DND-41 (cell line): ENCODE data around the gene ITGAX.

Experiments
- ATAC-seq: fragments of 200-7000 bp; cut with Tn5 transposase; 3 replicates; pipeline ENCODE4 v1.9.1; 2021; ENCODE audit warnings: low read depth; ENCODE audit not compliant: insufficient read depth
- DNase-seq: peaks from one replicate; pipeline ENCODE4 v3.0.0-alpha.2; 2020
- H2AFZ ChIP-seq: 2 replicates; pipeline ENCODE4 v1.6.0; 2012; ENCODE audit warnings: low read depth, low read length
- H3K27ac ChIP-seq: 2 replicates; pipeline ENCODE4 v1.5.1; 2012; ENCODE audit warnings: low read length, inconsistent platforms
- H3K27me3 ChIP-seq: fragments of 200-600 bp; sonication (generic); 2 replicates; pipeline ENCODE4 v1.6.0; 2012; ENCODE audit warnings: low read length, mild to moderate bottlenecking, inconsistent platforms; ENCODE audit not compliant: insufficient read depth, poor library complexity
- H3K36me3 ChIP-seq: 2 replicates; pipeline ENCODE4 v1.5.1; 2012; ENCODE audit warnings: low read length, inconsistent platforms; ENCODE audit not compliant: insufficient read depth
- H3K4me1 ChIP-seq: 2 replicates; pipeline ENCODE4 v1.5.1; 2012; ENCODE audit warnings: mild to moderate bottlenecking, low read length; ENCODE audit not compliant: insufficient read depth
- H3K4me2 ChIP-seq: 2 replicates; pipeline ENCODE4 v1.6.0; 2012; ENCODE audit warnings: mild to moderate bottlenecking, moderate library complexity, low read length, inconsistent platforms; ENCODE audit not compliant: insufficient read depth
- H3K4me3 ChIP-seq, 2 experiments: fragments of 200-600 bp in 1 of 2; shearing (Covaris generic) in 1 of 2; 2 replicates each; pipeline ENCODE4 v1.5.1; 2012 to 2016; ENCODE audit warnings: inconsistent platforms in 2 of 2, low read length in 2 of 2, mild to moderate bottlenecking in 2 of 2, low read depth in 1 of 2, moderate library complexity in 1 of 2
- H3K79me2 ChIP-seq: 2 replicates; pipeline ENCODE4 v1.6.0; 2012; ENCODE audit warnings: low read length, inconsistent platforms; ENCODE audit not compliant: insufficient read depth
- H3K9ac ChIP-seq: 2 replicates; pipeline ENCODE4 v1.6.0; 2012; ENCODE audit warnings: low read depth, mild to moderate bottlenecking, inconsistent platforms, low read length, moderate library complexity
- H3K9me3 ChIP-seq: 2 replicates; pipeline ENCODE4 v1.5.1; 2012; ENCODE audit warnings: low read length, moderate library complexity, mild to moderate bottlenecking, inconsistent platforms; ENCODE audit not compliant: insufficient read depth, severe bottlenecking
- H4K20me1 ChIP-seq: 2 replicates; pipeline ENCODE4 v1.6.0; 2012; ENCODE audit warnings: low read length; ENCODE audit not compliant: insufficient read depth
- EZH2 ChIP-seq: IDR thresholded peaks from 3 replicates; pipeline ENCODE4 v1.6.1; 2012; ENCODE audit warnings: borderline replicate concordance, low read depth, mild to moderate bottlenecking, moderate library complexity, low read length, inconsistent platforms; ENCODE audit not compliant: severe bottlenecking
- TF ChIP-seq, protein P1 (sequence below): IDR thresholded peaks from 2 replicates; pipeline ENCODE4 v1.5.1; 2012; ENCODE audit warnings: borderline replicate concordance, low read length, moderate library complexity, mild to moderate bottlenecking; ENCODE audit not compliant: poor library complexity, severe bottlenecking; ENCODE audit errors: extremely low read depth

ITGAX gene

DNA sequence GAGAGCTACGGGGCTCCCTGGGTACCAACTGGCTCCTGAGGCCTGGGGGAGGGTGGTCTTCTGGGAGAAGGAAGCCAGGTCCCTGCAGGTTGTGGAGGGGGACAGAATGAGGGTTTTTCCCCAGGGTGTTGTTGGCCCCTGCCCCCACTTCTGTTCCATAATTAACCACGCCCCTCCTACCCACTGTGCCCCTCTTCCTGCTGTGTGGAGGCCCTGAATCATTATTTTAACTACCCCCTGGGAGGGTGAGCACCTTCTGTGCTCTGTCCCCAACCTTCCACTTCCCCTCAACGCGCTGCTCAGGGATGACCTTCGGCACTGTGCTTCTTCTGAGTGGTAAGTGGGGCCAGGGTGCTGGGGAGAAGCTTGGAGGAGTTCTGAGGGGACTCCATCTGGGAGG is 38.1 kb downstream of the ITGAX start, which contains the start of gene ITGAD:
ITGAD (plus strand) TSS at position 280 of the 400 bp plus-strand sequence; CDS start at position 306, 26 bp downstream.
- Histone ChIP-seq H3K4me2 (no peak within 1 kb of the TSS), H3K4me1 (no peaks in the 10 kb centered on the region), H2AFZ (no peak within 1 kb of the TSS), H3K9me3 (no peaks in the 10 kb centered on the region), H4K20me1 (no peaks in the 10 kb centered on the region), H3K36me3 (no peaks in the 10 kb centered on the region), H3K4me3 (no peak within 1 kb of the TSS), H3K79me2 (no peaks in the 10 kb centered on the region), H3K27me3 (no peaks in the 10 kb centered on the region), H3K9ac (no peak within 1 kb of the TSS), H3K27ac (no peak within 1 kb of the TSS)
- TF ChIP-seq EZH2, result no peak
- DNase-seq (no peak), ATAC-seq (no peak)

DNA sequence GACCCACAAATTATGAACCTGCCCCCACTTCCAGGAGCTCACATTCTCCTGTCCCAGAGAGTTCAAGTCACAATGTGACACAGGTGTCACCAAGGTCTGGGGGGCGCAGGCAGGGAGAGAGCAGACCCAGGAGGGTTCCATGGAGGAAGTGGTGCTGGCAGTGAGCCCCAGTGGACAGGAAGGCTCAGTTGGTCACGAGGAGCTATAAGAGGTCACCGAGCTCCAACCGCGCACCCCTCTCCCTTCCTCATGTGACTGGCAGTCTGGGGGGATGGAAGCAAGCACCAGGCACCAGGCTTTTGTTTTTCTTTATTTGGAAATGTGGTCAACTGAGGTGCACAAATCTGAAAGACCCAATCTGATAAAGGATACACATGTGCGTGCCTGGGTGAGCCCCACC is 40.7 kb downstream of the ITGAX start:
- H3K9me3 ChIP-seq, result no peaks in the 10 kb centered on the region
- no peaks in the 10 kb centered on the region for H3K4me1 ChIP-seq
- no peak overlapping the region for H3K9ac ChIP-seq

DNA sequence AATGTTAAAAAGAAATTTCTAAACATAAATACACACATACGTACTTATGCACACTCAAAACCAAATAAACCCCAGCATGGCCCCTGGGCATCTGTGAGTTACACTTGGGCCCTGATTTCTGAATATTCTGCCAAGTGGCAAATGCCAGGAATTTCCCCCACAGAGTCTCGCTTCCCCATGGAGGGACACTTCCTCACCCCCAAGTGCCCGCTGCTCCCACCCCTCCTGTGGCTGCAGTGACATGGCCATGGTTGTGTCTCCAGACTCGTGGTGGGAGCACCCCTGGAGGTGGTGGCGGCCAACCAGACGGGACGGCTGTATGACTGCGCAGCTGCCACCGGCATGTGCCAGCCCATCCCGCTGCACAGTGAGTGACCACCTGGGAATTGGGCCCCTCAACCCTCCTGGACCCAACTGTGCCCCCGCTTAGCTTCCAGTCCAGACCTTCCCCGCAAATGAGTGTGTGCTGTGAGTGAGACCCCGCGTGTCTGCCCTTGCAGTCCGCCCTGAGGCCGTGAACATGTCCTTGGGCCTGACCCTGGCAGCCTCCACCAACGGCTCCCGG is 42.2 kb downstream of the ITGAX start:
- H3K79me2 ChIP-seq, result no peaks in the 10 kb centered on the region
- no peak overlapping the region for H3K9ac ChIP-seq
- DNase-seq (no peak), ATAC-seq (no peak)
- no peak for TF ChIP-seq EZH2
- TF ChIP-seq, protein P1, sequence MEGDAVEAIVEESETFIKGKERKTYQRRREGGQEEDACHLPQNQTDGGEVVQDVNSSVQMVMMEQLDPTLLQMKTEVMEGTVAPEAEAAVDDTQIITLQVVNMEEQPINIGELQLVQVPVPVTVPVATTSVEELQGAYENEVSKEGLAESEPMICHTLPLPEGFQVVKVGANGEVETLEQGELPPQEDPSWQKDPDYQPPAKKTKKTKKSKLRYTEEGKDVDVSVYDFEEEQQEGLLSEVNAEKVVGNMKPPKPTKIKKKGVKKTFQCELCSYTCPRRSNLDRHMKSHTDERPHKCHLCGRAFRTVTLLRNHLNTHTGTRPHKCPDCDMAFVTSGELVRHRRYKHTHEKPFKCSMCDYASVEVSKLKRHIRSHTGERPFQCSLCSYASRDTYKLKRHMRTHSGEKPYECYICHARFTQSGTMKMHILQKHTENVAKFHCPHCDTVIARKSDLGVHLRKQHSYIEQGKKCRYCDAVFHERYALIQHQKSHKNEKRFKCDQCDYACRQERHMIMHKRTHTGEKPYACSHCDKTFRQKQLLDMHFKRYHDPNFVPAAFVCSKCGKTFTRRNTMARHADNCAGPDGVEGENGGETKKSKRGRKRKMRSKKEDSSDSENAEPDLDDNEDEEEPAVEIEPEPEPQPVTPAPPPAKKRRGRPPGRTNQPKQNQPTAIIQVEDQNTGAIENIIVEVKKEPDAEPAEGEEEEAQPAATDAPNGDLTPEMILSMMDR, result no peak
- no peaks in the 10 kb centered on the region for H4K20me1 ChIP-seq
- H3K27ac ChIP-seq, result no peak overlapping the region
- no peak overlapping the region for H2AFZ ChIP-seq
- no peaks in the 10 kb centered on the region for H3K9me3 ChIP-seq
- no peaks in the 10 kb centered on the region for H3K4me1 ChIP-seq
- H3K4me2 ChIP-seq, result no peak overlapping the region
- H3K27me3 ChIP-seq, result no peaks in the 10 kb centered on the region
- no peaks in the 10 kb centered on the region for H3K36me3 ChIP-seq
- H3K4me3 ChIP-seq, result no peak overlapping the region

More for the DNA sequence above, 40.7 kb downstream of the ITGAX start:
- TF ChIP-seq EZH2, result no peak
- TF ChIP-seq, protein P1, result no peak
- ATAC-seq (no peak), DNase-seq (no peak)
- Histone ChIP-seq H3K27ac (no peak overlapping the region), H2AFZ (no peak overlapping the region), H3K79me2 (no peaks in the 10 kb centered on the region), H4K20me1 (no peaks in the 10 kb centered on the region), H3K27me3 (no peaks in the 10 kb centered on the region), H3K36me3 (no peaks in the 10 kb centered on the region), H3K4me2 (no peak overlapping the region), H3K4me3 (no peak overlapping the region)

DNA sequence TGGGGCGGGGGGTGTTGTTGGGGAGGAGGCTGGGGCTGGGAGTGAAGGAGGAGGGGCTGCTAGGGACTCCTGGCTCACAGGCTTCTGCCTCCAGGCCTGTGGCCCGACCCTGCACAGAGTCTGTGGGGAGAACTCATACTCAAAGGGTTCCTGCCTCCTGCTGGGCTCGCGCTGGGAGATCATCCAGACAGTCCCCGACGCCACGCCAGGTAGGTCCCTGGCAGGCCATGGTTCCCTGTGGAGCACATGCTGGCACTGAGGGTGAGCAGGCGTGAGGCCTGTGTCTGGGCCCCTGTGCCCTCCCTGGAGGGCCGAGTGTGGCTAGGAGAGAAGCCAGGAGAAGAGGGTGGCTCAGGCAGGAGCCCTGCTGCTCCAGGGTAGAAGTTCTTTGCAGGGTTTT is 42.7 kb downstream of the ITGAX start:
- Histone ChIP-seq H3K4me3 (no peak overlapping the region), H3K36me3 (no peaks in the 10 kb centered on the region), H3K27ac (no peak overlapping the region), H3K9ac (no peak overlapping the region), H3K9me3 (no peaks in the 10 kb centered on the region), H3K4me2 (no peak overlapping the region), H3K4me1 (no peaks in the 10 kb centered on the region), H3K79me2 (no peaks in the 10 kb centered on the region), H3K27me3 (no peaks in the 10 kb centered on the region), H4K20me1 (no peaks in the 10 kb centered on the region), H2AFZ (no peak overlapping the region)
- no peak for DNase-seq
- TF ChIP-seq, protein P1, result no peak
- no peak for TF ChIP-seq EZH2
- no peak for ATAC-seq
